ENCODE measurements around the gene MYBL2.
A peak's percentile ranks its signal among the peaks of the same experiment; 100 is the strongest.

MYBL2 gene

GRCh38 chr20:43682446-43682845 is 15.5 kb downstream of the MYBL2 start:
- DNase-seq (ENCODE audit: low read depth in 3 of 3): no peak

- no peak for DNase-seq (ENCODE audit: low read depth in 3 of 3)
Measured at GRCh38 chr20:43686820-43687219, 19.9 kb downstream of the MYBL2 start.

GRCh38 chr20:43689165-43689564 is 22.3 kb downstream of the MYBL2 start:
- no peak for DNase-seq (ENCODE audit: low read depth in 3 of 3)

- DNase-seq (ENCODE audit: low read depth in 3 of 3): no peak
Measured at GRCh38 chr20:43690943-43691598, 24.2 kb downstream of the MYBL2 start.

- DNase-seq (ENCODE audit: low read depth in 3 of 3): peak; percentile 32 to 59 (median 41)
Measured at GRCh38 chr20:43691928-43692524, 25.1 kb downstream of the MYBL2 start.

GRCh38 chr20:43694763-43695162 is 27.8 kb downstream of the MYBL2 start:
- no peak for DNase-seq (ENCODE audit: low read depth in 3 of 3)

GRCh38 chr20:43695571-43695970 is 28.7 kb downstream of the MYBL2 start:
- DNase-seq (ENCODE audit: low read depth in 3 of 3): no peak

GRCh38 chr20:43699941-43700565 is 33.1 kb downstream of the MYBL2 start:
- DNase-seq (ENCODE audit: low read depth in 3 of 3): no peak

- no peak for DNase-seq (ENCODE audit: low read depth in 3 of 3)
Measured at GRCh38 chr20:43700627-43701026, 33.7 kb downstream of the MYBL2 start.

GRCh38 chr20:43702502-43702901 is 35.6 kb downstream of the MYBL2 start:
- DNase-seq (ENCODE audit: low read depth in 3 of 3): no peak

GRCh38 chr20:43710370-43711044 is 43.6 kb downstream of the MYBL2 start:
- DNase-seq (ENCODE audit: low read depth in 3 of 3): no peak

GRCh38 chr20:43711098-43711654 is 44.3 kb downstream of the MYBL2 start:
- DNase-seq (ENCODE audit: low read depth in 3 of 3): no peak

- no peak for DNase-seq (ENCODE audit: low read depth in 3 of 3)
Measured at GRCh38 chr20:43715044-43715443, 48.1 kb downstream of the MYBL2 start.

- DNase-seq (ENCODE audit: low read depth in 3 of 3): no peak
Measured at GRCh38 chr20:43715511-43715910, 48.6 kb downstream of the MYBL2 start.

GRCh38 chr20:43716123-43716522 is 49.2 kb downstream of the MYBL2 start:
- DNase-seq (ENCODE audit: low read depth in 3 of 3): no peak

- no peak for DNase-seq (ENCODE audit: low read depth in 3 of 3)
Measured at GRCh38 chr20:43716757-43717615, 50.1 kb downstream of the MYBL2 start.

GRCh38 chr20:43717616-43717995 is 50.7 kb downstream of the MYBL2 start:
- DNase-seq (ENCODE audit: low read depth in 3 of 3): no peak

- DNase-seq (ENCODE audit: low read depth in 3 of 3): no peak
Measured at GRCh38 chr20:43720007-43720406, 53.1 kb downstream of the MYBL2 start.

GRCh38 chr20:43721097-43721428 is 54.1 kb downstream of the MYBL2 start:
- DNase-seq (ENCODE audit: low read depth in 3 of 3): no peak

GRCh38 chr20:43721429-43722152 is 54.7 kb downstream of the MYBL2 start:
- no peak for DNase-seq (ENCODE audit: low read depth in 3 of 3)

- DNase-seq (ENCODE audit: low read depth in 3 of 3): peak in 2 of 3 donors; percentile 11 to 19
Measured at GRCh38 chr20:43722153-43722505, 55.2 kb downstream of the MYBL2 start.
